Gastroesophageal sphincter (tissue), 4 donors: ENCODE measurements around the gene RPS6KB1. TPM values are rescaled to one million over a fixed set of nuclear protein-coding genes. Genes with fewer than 3 reads are reported as not detected.

Experiments
- ATAC-seq: fragments of 150-250 bp; one replicate; pipeline ENCODE4 v1.9.1; 2016; ENCODE audit warnings: mild to moderate bottlenecking, moderate library complexity
- H3K27ac ChIP-seq, 4 donors: fragments of 200-600 bp; sonication (generic) in 3 of 4; 1 replicate in 3 of 4; 2 replicates in 1 of 4; pipeline ENCODE4 v1.5.1; 2016 to 2019
- H3K27me3 ChIP-seq: fragments of 200-600 bp; sonication (generic); one replicate; pipeline ENCODE4 v1.5.1; 2019
- H3K36me3 ChIP-seq, 2 donors: fragments of 200-600 bp; sonication (generic); one replicate each; pipeline ENCODE4 v1.5.1; 2019; ENCODE audit warnings: control low read depth in 1 of 2
- H3K4me1 ChIP-seq, 3 donors: fragments of 200-600 bp; sonication (generic); 1 replicate in 2 of 3; 2 replicates in 1 of 3; pipeline ENCODE4 v1.5.1; 2016 to 2019; ENCODE audit warnings: control low read depth in 2 of 3
- H3K4me3 ChIP-seq, 2 donors: fragments of 200-600 bp; sonication (generic); one replicate each; pipeline ENCODE4 v1.5.1; 2019; ENCODE audit warnings: mild to moderate bottlenecking in 1 of 2, moderate library complexity in 1 of 2
- H3K9me3 ChIP-seq, 3 donors: fragments of 200-600 bp; sonication (generic); one replicate each; pipeline ENCODE4 v1.5.1; 2017 to 2019; ENCODE audit warnings: control low read depth in 2 of 3
- EP300 ChIP-seq: sonication (generic); formaldehyde crosslinking; IDR thresholded peaks from one replicate; pipeline ENCODE4 v1.6.1; 2017; ENCODE audit warnings: antibody characterized with exemption, mild to moderate bottlenecking
- POLR2A ChIP-seq, 2 donors: fragments of 450-650 bp; IDR thresholded peaks; one replicate each; pipeline ENCODE4 v1.6.1; 2017; ENCODE audit warnings: antibody characterized with exemption in 2 of 2, mild to moderate bottlenecking in 2 of 2, moderate library complexity in 1 of 2
- POLR2AphosphoS5 ChIP-seq: sonication (generic); formaldehyde crosslinking; IDR thresholded peaks from one replicate; pipeline ENCODE4 v1.6.1; 2017; ENCODE audit warnings: antibody characterized with exemption
- WGBS, 2 donors: methylation state at CpG; one replicate each; pipeline ENCODE4 v1.1.5; 2018; ENCODE audit warnings: low coverage in 1 of 2; 5-methylcytosine and 5-hydroxymethylcytosine counted together
- total RNA-seq, 4 donors: library from RNA; depleted of rRNA; stranded (reverse); fragments of >200 nt; gene quantifications; one replicate each; pipeline ENCODE4 v1.1.0, GENCODE V29; 2016
- TF ChIP-seq, protein P1 (sequence below), 4 experiments: fragments of 200-600 bp in 2 of 4; fragments of 450-650 bp in 2 of 4; sonication (generic) in 1 of 4; IDR thresholded peaks; one replicate each; pipeline ENCODE4 v1.5.1; 2017 to 2019; ENCODE audit warnings: antibody characterized with exemption in 4 of 4, mild to moderate bottlenecking in 2 of 4, moderate library complexity in 2 of 4

RPS6KB1 gene
- total RNA-seq, 4 donors from 2014 or later = 19.2 to 36.3 (median 27.6) TPM

DNA sequence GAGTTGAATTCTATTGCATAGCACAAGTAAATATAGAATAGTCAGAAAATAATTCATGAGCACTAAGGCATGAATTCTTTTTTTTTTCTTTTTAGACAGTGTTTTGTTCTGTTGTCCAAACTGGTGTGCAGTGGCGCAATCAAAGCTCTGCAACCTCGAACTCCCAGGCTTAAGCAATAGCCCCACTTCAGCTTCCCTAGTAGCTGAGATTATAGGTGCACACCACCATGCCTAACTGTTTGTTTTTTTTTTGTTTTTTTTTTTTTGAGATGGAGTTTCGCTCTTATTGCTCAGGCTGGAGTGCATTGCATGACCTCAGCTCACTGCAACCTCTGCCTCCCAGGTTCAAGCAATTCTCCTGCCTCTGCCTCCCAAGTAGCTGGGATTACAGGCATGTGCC, 16.8 kb upstream of the RPS6KB1 start:
- TF ChIP-seq POLR2A (IDR thresholded peaks at IDR 0.05) (no peak), POLR2AphosphoS5 (no peak), EP300 (no peak)
- TF ChIP-seq, protein P1, sequence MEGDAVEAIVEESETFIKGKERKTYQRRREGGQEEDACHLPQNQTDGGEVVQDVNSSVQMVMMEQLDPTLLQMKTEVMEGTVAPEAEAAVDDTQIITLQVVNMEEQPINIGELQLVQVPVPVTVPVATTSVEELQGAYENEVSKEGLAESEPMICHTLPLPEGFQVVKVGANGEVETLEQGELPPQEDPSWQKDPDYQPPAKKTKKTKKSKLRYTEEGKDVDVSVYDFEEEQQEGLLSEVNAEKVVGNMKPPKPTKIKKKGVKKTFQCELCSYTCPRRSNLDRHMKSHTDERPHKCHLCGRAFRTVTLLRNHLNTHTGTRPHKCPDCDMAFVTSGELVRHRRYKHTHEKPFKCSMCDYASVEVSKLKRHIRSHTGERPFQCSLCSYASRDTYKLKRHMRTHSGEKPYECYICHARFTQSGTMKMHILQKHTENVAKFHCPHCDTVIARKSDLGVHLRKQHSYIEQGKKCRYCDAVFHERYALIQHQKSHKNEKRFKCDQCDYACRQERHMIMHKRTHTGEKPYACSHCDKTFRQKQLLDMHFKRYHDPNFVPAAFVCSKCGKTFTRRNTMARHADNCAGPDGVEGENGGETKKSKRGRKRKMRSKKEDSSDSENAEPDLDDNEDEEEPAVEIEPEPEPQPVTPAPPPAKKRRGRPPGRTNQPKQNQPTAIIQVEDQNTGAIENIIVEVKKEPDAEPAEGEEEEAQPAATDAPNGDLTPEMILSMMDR (IDR thresholded peaks at IDR 0.05) = no peak
- no peak for ATAC-seq
- no peak overlapping the region for H3K4me3 ChIP-seq
- peaks cover 0 to 99% of the 10 kb centered on the region in 2 donors for H3K36me3 ChIP-seq
- H3K4me1 ChIP-seq = no peaks in the 10 kb centered on the region
- H3K27me3 ChIP-seq = no peaks in the 10 kb centered on the region
- 89 to 94% methylated on average over 2 to 3 of the region's 3 CpGs for WGBS, 2 donors
- no peak overlapping the region for H3K27ac ChIP-seq
- H3K9me3 ChIP-seq = no peaks in the 10 kb centered on the region

GRCh38 chr17:59877965-59878364, 15.0 kb upstream of the RPS6KB1 start:
- Histone ChIP-seq H3K4me1 (no peaks in the 10 kb centered on the region), H3K36me3 (peaks cover 0 to 100% of the 10 kb centered on the region in 2 donors), H3K27ac (no peak overlapping the region), H3K4me3 (no peak overlapping the region), H3K9me3 (no peaks in the 10 kb centered on the region), H3K27me3 (no peaks in the 10 kb centered on the region)
- TF ChIP-seq POLR2AphosphoS5 (no peak), EP300 (no peak), POLR2A (IDR thresholded peaks at IDR 0.05) (no peak)
- TF ChIP-seq, protein P1 (IDR thresholded peaks at IDR 0.05) = no peak
- ATAC-seq = no peak
- WGBS, 2 donors = 85% methylated on average over 5 of the region's 5 CpGs

DNA sequence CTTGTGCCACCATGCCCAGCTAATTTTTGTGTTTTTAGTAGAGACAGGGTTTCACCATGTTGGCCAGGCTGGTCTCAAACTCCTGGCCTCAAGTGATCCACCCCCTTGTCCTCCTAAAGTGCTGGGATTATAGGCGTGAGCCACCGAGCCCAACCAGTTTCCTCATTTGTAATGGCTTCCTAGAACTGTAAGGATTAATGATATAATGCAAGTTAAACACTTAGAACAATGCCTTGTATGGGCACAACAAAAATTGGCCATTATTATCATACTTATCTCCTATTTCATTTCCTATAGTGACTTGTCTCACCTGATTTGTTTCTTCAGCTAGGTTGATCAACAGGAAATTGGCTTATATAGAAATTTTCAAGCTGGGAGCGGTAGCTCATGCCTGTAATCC, 14.3 kb upstream of the RPS6KB1 start:
- Histone ChIP-seq H3K36me3 (peaks cover 0 to 100% of the 10 kb centered on the region in 2 donors), H3K9me3 (no peaks in the 10 kb centered on the region), H3K27ac (no peak overlapping the region), H3K27me3 (no peaks in the 10 kb centered on the region), H3K4me1 (no peaks in the 10 kb centered on the region), H3K4me3 (no peak overlapping the region)
- 74 to 88% methylated on average over 3 of the region's 3 CpGs for WGBS, 2 donors
- no peak for ATAC-seq
- TF ChIP-seq POLR2A (IDR thresholded peaks at IDR 0.05) (no peak), POLR2AphosphoS5 (no peak), EP300 (no peak)
- TF ChIP-seq, protein P1 (IDR thresholded peaks at IDR 0.05) = no peak

- no peak for ATAC-seq
- H3K9me3 ChIP-seq = no peaks in the 10 kb centered on the region
- no peak overlapping the region for H3K27ac ChIP-seq
- 95 to 98% methylated on average over 5 to 7 of the region's 9 CpGs for WGBS, 2 donors
- H3K27me3 ChIP-seq = no peaks in the 10 kb centered on the region
- peaks cover 0 to 93% of the 10 kb centered on the region in 2 donors for H3K36me3 ChIP-seq
- no peak for TF ChIP-seq POLR2AphosphoS5
- no peak for TF ChIP-seq EP300
- TF ChIP-seq, protein P1 (IDR thresholded peaks at IDR 0.05) = no peak
- TF ChIP-seq POLR2A (IDR thresholded peaks at IDR 0.05) = no peak
- H3K4me3 ChIP-seq = no peak overlapping the region
- no peaks in the 10 kb centered on the region for H3K4me1 ChIP-seq
Measured at GRCh38 chr17:59884861-59885260, 8.1 kb upstream of the RPS6KB1 start.

DNA sequence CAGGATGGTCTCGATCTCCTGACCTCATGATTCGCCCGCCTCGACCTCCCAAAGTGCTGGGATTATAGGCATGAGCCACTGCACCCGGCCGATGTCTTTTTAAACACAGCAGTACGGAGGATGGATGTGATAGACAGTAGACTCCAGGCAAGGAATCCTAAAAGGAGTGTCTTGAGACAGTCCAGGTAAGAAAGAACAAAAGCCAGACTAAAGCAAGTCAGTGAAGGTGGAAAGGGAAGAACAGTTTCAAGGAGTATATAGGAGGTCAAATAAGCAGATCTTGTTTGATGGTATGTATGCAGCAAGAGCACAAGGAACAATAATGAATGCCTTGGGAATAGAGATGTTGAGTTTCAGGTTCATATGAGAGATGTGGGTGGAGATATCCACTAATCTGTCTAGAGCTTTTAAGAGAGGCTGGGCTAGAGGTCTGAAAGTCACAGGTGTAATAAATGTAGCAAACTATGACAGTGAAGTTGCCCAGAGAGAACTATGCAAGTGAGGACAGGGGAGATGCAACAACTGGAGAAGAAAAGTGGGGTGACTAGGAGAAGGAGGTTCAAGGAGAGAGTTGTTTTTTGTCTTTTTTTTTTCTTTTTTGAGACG, 4.7 kb upstream of the RPS6KB1 start:
- H3K4me1 ChIP-seq = peaks cover 0 to 22% (median 3%) of the 10 kb centered on the region in 3 donors
- no peak for TF ChIP-seq POLR2AphosphoS5
- TF ChIP-seq, protein P1 (IDR thresholded peaks at IDR 0.05) = no peak
- TF ChIP-seq POLR2A (IDR thresholded peaks at IDR 0.05) = no peak
- TF ChIP-seq EP300 = no peak
- H3K27me3 ChIP-seq = no peaks in the 10 kb centered on the region
- peaks cover 0 to 62% of the 10 kb centered on the region in 2 donors for H3K36me3 ChIP-seq
- no peak overlapping the region for H3K27ac ChIP-seq
- no peaks in the 10 kb centered on the region for H3K9me3 ChIP-seq
- 96% methylated on average over 2 of the region's 8 CpGs; no CpG with 5 or more reads in 1 of the 2 donors for WGBS, 2 donors
- no peak overlapping the region for H3K4me3 ChIP-seq
- ATAC-seq = no peak
